Chondrocyte (in vitro differentiated cells): ENCODE data around the gene FOXN1. TPM values are rescaled to one million over a fixed set of nuclear protein-coding genes. Genes with fewer than 3 reads are reported as not detected.

ENCODE experiments used
- DNase-seq: peaks from one replicate; pipeline ENCODE4 v3.0.0; 2021; ENCODE audit warnings: mixed read lengths, low spot score
- H3K27ac Mint-ChIP-seq: one replicate; pipeline ENCODE4 v1.8.0; 2021; ENCODE audit warnings: mild to moderate bottlenecking, moderate library complexity, mixed read lengths; ENCODE audit not compliant: unreplicated experiment
- H3K27me3 Mint-ChIP-seq: 2 replicates; pipeline ENCODE4 v1.8.0; 2021; ENCODE audit warnings: low read depth, mixed read lengths
- H3K36me3 Mint-ChIP-seq: 2 replicates; pipeline ENCODE4 v1.8.0; 2021; ENCODE audit warnings: low read depth, mixed read lengths
- H3K4me1 Mint-ChIP-seq: 2 replicates; pipeline ENCODE4 v1.8.0; 2021; ENCODE audit warnings: low read depth, mild to moderate bottlenecking, mixed read lengths
- H3K4me3 Mint-ChIP-seq: one replicate; pipeline ENCODE4 v1.8.0; 2021; ENCODE audit warnings: mild to moderate bottlenecking, moderate library complexity, mixed read lengths; ENCODE audit not compliant: unreplicated experiment
- H3K9me3 Mint-ChIP-seq: 2 replicates; pipeline ENCODE4 v1.8.0; 2021; ENCODE audit warnings: low read depth, mixed read lengths
- CTCF ChIP-seq: fragments of 200-600 bp; sonication (generic); IDR thresholded peaks from 2 replicates; pipeline ENCODE4 v1.5.0; 2021; ENCODE audit warnings: antibody characterized with exemption, mild to moderate bottlenecking, moderate library complexity
- total RNA-seq: library from RNA; stranded (reverse); gene quantifications from 3 replicates; pipeline ENCODE4 v1.2.1, GENCODE V29; 2021

Gene FOXN1
- total RNA-seq, 1 donor from 2014 or later: not detected

DNA sequence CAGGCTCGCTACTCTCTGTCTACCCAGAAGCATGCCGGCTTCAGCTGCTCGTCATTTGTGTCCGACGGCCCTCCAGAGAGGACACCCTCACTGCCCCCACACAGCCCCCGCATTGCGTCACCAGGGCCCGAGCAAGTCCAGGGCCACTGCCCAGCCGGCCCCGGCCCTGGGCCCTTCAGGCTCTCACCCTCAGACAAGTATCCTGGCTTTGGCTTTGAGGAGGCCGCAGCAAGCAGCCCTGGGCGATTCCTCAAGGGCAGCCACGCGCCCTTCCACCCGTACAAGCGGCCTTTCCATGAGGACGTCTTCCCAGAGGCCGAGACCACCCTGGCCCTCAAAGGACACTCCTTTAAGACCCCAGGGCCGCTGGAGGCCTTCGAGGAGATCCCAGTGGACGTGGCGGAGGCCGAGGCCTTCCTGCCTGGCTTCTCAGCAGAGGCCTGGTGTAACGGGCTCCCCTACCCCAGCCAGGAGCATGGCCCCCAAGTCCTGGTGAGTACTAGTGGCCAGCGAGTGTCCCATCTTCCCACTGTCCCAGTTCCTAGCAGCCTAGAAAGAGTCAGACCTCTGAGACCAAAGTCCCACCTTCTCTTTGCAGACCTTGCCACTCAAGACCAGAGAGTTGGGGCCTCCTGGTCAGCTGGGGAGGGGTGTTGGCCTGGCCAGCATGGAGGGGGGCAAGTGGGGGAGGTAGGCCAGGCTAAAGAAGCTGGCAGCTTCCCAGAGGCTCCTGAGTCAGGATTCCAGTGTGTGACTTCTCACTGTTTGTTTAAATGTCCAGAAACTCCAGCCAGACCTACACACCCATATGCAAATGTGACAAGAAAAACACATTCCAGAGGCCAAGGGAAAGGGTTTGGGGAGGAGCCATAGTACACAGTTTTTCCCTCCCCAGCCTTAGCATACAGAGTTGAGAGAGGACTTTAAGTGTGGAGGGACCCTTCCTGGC lies 18.6 kb downstream of the FOXN1 start:
- DNase-seq: no peak
- peaks cover 3% of the 10 kb centered on the region for H3K27me3 Mint-ChIP-seq
- no peaks in the 10 kb centered on the region for H3K9me3 Mint-ChIP-seq
- peak overlapping the region; percentile 29 for H3K27ac Mint-ChIP-seq
- TF ChIP-seq CTCF: no peak
- H3K4me3 Mint-ChIP-seq: no peak overlapping the region
- H3K36me3 Mint-ChIP-seq: no peaks in the 10 kb centered on the region
- peaks cover 39% of the 10 kb centered on the region for H3K4me1 Mint-ChIP-seq

GRCh38 chr17:28526381-28526780 lies 20.2 kb downstream of the FOXN1 start:
- H3K9me3 Mint-ChIP-seq: no peaks in the 10 kb centered on the region
- no peak for TF ChIP-seq CTCF
- H3K27me3 Mint-ChIP-seq: no peaks in the 10 kb centered on the region
- no peak for DNase-seq
- no peaks in the 10 kb centered on the region for H3K36me3 Mint-ChIP-seq
- H3K27ac Mint-ChIP-seq: no peak overlapping the region
- no peak overlapping the region for H3K4me3 Mint-ChIP-seq
- H3K4me1 Mint-ChIP-seq: peaks cover 36% of the 10 kb centered on the region

DNA sequence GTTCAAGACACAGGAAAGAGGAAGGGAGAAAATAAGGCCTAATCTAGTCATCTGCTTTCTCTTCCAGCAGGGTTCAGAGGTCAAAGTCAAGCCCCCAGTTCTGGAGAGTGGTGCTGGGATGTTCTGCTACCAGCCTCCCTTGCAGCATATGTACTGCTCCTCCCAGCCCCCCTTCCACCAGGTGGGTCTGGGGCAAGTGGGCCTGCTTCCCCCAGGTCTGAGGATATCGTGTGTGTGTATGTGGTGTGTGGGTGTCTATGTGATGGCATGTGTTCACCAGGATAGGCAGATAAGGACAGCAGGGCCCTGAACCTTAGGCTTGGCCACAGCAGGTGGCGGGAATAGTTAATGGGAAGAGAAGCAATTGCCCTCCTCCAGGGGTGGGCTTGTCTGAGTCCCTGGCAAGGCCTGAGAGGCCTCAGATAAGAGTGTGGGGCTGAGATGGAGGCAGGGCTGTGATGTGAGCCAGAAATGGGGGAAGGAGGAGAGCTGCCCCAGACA lies 21.1 kb downstream of the FOXN1 start:
- TF ChIP-seq CTCF: no peak
- no peak for DNase-seq
- H3K4me1 Mint-ChIP-seq: peaks cover 36% of the 10 kb centered on the region
- no peaks in the 10 kb centered on the region for H3K27me3 Mint-ChIP-seq
- H3K4me3 Mint-ChIP-seq: no peak overlapping the region
- H3K27ac Mint-ChIP-seq: no peak overlapping the region
- H3K9me3 Mint-ChIP-seq: no peaks in the 10 kb centered on the region
- H3K36me3 Mint-ChIP-seq: no peaks in the 10 kb centered on the region

DNA sequence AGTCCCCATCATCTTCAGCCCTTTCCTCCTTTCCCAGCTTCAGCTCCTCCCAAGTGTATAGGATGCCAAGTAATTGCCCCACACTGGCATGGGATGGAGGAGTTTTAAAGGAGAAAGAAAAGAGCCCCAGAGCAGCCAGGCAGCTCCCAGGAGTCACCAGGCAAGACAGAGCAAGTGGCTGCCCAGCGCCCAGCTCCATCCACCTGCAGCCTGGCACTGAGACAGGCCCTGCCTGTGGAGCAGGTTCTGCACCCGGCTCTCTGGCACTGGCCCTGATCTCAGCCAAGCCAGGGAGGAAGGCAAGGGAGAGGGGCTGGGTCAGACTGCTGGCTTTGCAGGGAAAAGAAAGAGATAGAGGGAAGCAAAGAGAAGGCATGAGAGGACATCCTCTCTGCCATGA lies 21.7 kb downstream of the FOXN1 start:
- Mint-ChIP-seq H3K36me3 (no peaks in the 10 kb centered on the region), H3K27me3 (no peaks in the 10 kb centered on the region), H3K9me3 (no peaks in the 10 kb centered on the region), H3K4me3 (no peak overlapping the region), H3K27ac (no peak overlapping the region), H3K4me1 (peaks cover 36% of the 10 kb centered on the region)
- no peak for DNase-seq
- TF ChIP-seq CTCF: no peak

DNA sequence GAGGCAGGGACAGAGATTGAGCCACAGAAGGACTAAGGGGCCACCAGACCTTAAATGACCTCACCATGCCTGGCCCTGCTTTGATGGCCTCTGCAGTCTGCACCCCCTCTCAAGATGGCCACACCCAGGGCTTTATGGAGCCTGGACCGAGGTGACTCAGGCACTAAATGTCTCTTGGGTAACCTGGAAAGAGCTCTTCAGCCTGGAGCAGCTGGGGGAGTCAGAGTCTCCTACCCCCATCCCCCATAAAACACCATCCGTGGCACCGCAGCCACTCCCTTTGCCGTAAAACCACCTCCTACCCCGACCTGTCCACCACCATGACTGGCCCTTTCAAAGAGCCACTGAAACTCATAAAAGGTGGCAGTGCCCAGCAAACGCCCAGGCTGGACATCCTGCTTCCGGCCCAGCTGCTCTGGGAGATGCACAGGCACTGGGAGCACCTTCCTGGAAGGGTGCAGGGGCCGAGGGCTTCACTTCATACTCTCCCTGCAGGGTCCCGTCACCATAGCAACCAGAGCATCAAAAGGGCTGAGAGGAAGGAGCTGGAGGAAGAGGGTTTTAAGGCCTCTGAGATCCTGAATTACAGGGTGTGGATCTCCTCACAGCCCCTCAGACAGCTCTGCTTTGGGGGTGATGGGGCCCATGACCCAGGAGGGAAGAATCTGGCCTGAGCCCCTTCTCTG lies 22.3 kb downstream of the FOXN1 start:
- H3K4me3 Mint-ChIP-seq: no peak overlapping the region
- no peaks in the 10 kb centered on the region for H3K27me3 Mint-ChIP-seq
- no peak for TF ChIP-seq CTCF
- no peaks in the 10 kb centered on the region for H3K9me3 Mint-ChIP-seq
- DNase-seq: no peak
- H3K4me1 Mint-ChIP-seq: peaks cover 38% of the 10 kb centered on the region
- H3K36me3 Mint-ChIP-seq: no peaks in the 10 kb centered on the region
- no peak overlapping the region for H3K27ac Mint-ChIP-seq
